Stomach (tissue), 4 donors: ENCODE measurements around the gene ERBB4.

Source experiments
- EP300 ChIP-seq: sonication (generic); formaldehyde crosslinking; IDR thresholded peaks from one replicate; pipeline ENCODE4 v1.6.1; 2017; ENCODE audit warnings: antibody characterized with exemption
- POLR2AphosphoS5 ChIP-seq, 3 donors: sonication (generic); formaldehyde crosslinking; IDR thresholded peaks; one replicate each; pipeline ENCODE4 v1.6.1; 2016; ENCODE audit warnings: antibody characterized with exemption in 3 of 3

DNA sequence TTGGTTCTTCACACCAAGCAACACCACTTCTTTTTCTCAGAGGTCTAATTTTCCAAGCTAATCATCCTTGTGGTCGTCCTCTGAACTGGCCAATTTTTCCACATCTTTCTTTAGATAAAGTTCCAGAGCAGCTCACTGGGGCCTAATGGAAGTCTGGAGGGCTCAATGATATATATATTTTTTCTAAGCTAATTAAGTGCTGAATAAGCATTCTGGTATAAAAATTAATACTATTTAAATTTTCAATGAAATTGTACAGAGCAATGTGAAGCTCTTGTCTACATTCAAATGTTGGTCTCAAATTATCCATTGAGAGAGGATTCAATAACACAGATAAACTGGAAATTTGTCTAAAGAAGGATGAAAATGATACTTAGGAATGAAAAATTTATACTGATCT, 866.6 kb downstream of the ERBB4 start:
- TF ChIP-seq POLR2AphosphoS5 (IDR thresholded peaks at IDR 0.05): no peak
- TF ChIP-seq EP300: no peak
